NOMO-1 treated with dmso at 0.1 percent for 144 hours (cell line): ENCODE results near the gene CD63.

Experiments
- DNase-seq: peaks from one replicate; lab custom pipeline; 2025; ENCODE audit not compliant: unreplicated experiment; lab: John Stamatoyannopoulos, UW

CD63 gene

GRCh38 chr12:55722948-55723347 lies 5.9 kb downstream of the CD63 start:
- DNase-seq: no peak

GRCh38 chr12:55721601-55722213 lies 7.1 kb downstream of the CD63 start:
- DNase-seq: no peak

GRCh38 chr12:55720894-55721444 lies 7.8 kb downstream of the CD63 start:
- DNase-seq: peak; percentile 72

GRCh38 chr12:55720071-55720564 lies 8.7 kb downstream of the CD63 start, which contains the start of gene RDH5:
TSS of gene RDH5 (plus strand) at chr12:55720393. CDS start at chr12:55721185, 792 bp downstream.
- no peak for DNase-seq

GRCh38 chr12:55719371-55719770 lies 9.4 kb downstream of the CD63 start:
- DNase-seq: no peak

GRCh38 chr12:55718624-55719275 lies 10.1 kb downstream of the CD63 start:
- no peak for DNase-seq

- no peak for DNase-seq
Observed at GRCh38 chr12:55718015-55718414, 10.8 kb downstream of the CD63 start.

GRCh38 chr12:55717011-55718007 lies 11.5 kb downstream of the CD63 start:
- DNase-seq: no peak

- DNase-seq: peak; percentile 70
Observed at GRCh38 chr12:55716582-55716957, 12.2 kb downstream of the CD63 start.

GRCh38 chr12:55715833-55716581 lies 12.8 kb downstream of the CD63 start, which contains the start of gene BLOC1S1:
TSS of gene BLOC1S1 (plus strand) at chr12:55716046. CDS start at chr12:55716052, 6 bp downstream.
- DNase-seq: peak; percentile 87

- no peak for DNase-seq
Observed at GRCh38 chr12:55715169-55715764, 13.5 kb downstream of the CD63 start.

GRCh38 chr12:55713721-55714120 lies 15.1 kb downstream of the CD63 start:
- DNase-seq: no peak

GRCh38 chr12:55712700-55713415 lies 16.0 kb downstream of the CD63 start:
- DNase-seq: no peak

- DNase-seq: no peak
Observed at GRCh38 chr12:55711786-55712553, 16.8 kb downstream of the CD63 start.

GRCh38 chr12:55708695-55709233 lies 20.0 kb downstream of the CD63 start:
- no peak for DNase-seq

- no peak for DNase-seq
Observed at GRCh38 chr12:55707841-55708694, 20.7 kb downstream of the CD63 start, which contains the start of gene ITGA7. TSS of gene ITGA7 (minus strand) at chr12:55707904. CDS start at chr12:55707682, 222 bp downstream.

GRCh38 chr12:55707219-55707671 lies 21.6 kb downstream of the CD63 start:
- DNase-seq: peak; percentile 44
